Umbilical cord (tissue), 2 donors: ENCODE data around the gene HOOK1. TPM values are rescaled to one million over a fixed set of nuclear protein-coding genes. Genes with fewer than 3 reads are reported as not detected.
"Not testable (repeated sequence)": the region's sequence is repeated elsewhere in the genome, so short reads cannot be mapped to it uniquely, and the experiment has no call there.

Experiments
- DNase-seq: peaks from one replicate; pipeline ENCODE4 v3.0.0-alpha.2; 2015; ENCODE audit warnings: low spot score
- total RNA-seq: library from RNA; depleted of rRNA; stranded (reverse); fragments of >200 nt; gene quantifications from one replicate; pipeline ENCODE4 v1.2.3, GENCODE V29; 2014; ENCODE audit warnings: low replicate concordance; ENCODE audit not compliant: insufficient read depth

Gene HOOK1
- total RNA-seq, 1 donor from 2014 or later = 6.3 TPM

- no peak for DNase-seq
These were observed 5.1 kb downstream of the HOOK1 start for GRCh38 chr1:59819566-59820438.

- no peak for DNase-seq
These were observed 12.4 kb downstream of the HOOK1 start for GRCh38 chr1:59827055-59827643.

GRCh38 chr1:59828160-59828559 lies 13.4 kb downstream of the HOOK1 start:
- no peak for DNase-seq

GRCh38 chr1:59831529-59831928 lies 16.8 kb downstream of the HOOK1 start:
- no peak for DNase-seq

- no peak for DNase-seq
These were observed 18.3 kb downstream of the HOOK1 start for GRCh38 chr1:59833022-59833421.

DNA sequence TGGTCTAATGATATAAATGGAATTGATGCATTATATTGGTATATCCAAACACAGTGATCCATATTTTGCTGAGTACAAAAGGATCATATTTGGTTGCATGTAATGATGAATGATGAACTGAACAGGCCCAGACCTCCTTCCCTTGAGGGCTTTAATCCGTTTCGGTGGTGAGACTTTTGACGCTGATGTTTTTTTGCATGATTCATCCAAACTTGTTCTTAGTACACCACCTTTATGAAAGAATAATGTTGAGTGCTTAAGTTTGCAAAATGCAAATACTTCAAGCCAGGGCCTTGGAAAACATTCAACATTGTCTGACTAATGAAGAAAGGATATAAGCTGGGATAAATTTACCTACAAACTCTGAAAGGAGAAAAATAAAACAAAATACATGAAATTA lies 19.2 kb downstream of the HOOK1 start:
- DNase-seq = no peak

DNA sequence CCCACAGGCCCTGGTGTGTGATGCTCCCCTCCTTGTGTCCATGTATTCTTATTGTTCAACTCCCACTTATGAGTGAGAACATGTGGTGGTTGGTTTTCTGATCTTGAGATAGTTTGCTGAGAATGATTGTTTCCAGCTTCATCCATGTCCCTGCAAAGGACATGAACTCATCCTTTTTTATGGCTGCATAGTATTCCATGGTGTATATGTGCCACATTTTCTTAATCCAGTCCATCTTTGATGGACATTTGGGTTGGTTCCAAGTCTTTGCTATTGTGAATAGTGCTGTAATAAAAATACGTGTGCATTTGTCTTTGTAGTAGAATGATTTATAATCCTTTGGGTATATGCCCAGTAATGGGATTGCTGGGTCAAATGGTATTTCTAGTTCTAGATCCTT lies 23.1 kb downstream of the HOOK1 start:
- not testable (repeated sequence) for DNase-seq

DNA sequence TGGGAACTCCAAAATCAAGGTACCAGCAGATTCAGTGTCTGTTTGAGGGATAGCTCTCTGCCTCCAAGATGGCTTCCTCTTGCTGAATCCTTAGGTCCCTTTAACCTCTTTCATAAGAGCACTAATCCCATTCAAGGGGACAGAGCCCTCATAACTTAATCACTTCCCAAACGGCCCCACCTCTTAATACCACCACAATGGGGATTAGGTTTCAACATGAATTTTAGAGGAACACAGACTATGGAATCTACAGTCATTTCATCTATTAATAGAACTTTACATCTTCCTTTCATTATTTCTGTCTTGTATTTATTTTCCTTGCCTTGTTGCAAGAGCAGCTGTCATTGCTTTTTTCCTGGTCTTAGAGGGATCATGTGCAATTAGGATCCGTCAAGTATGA lies 30.3 kb downstream of the HOOK1 start:
- DNase-seq = no peak

GRCh38 chr1:59846209-59846894 lies 31.6 kb downstream of the HOOK1 start:
- no peak for DNase-seq

GRCh38 chr1:59846895-59847282 lies 32.1 kb downstream of the HOOK1 start:
- DNase-seq = no peak

- no peak for DNase-seq
These were observed 37.4 kb downstream of the HOOK1 start for GRCh38 chr1:59852117-59852516.

DNA sequence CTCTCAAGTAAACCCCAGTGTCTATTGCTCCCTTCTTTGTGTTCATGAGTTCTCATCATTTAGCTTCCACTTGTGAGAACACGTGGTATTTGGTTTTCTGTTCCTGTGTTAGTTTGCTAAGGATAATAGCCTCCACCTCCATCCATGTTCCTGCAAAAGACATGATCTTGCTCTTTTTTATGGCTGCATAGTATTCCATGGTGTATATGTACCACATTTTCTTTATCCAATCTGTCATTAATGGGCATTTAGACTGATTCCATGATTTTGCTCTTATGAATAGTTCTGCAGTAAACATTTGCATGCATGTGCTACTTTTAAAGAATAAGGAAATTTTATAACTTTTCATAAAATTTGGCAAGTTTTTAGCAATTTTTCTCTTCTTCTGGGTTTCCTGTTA lies 40.5 kb downstream of the HOOK1 start:
- DNase-seq = not testable (repeated sequence)

DNA sequence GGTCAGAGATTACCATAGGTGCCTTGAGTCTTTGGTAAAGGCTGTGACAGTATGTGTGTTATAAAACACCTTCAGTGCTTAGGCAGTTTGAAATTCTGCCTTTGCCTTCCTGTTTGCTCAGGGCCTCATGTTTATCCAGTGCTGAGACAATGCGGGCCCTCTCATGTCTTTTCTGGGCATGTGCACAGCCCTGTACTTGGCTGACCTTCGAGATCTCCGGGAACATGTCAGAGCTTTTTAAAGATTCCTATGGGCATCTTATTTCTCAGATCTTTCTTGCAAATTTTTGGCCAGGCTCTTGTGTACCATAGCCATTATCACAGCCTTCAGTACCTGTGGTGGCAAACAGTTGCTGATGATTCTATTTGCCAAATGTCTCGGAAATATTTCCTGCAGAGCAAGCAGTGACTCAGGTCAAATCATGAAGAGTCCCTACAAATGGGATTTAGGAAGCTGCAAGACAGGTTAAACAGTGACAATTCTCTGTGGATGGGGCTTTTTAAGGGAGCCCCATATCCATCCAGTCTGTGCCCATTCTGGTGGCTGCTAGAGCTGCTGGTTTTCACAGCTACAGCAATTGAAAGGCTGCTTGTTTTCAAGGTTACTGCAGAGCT lies 42.1 kb downstream of the HOOK1 start:
- no peak for DNase-seq

- DNase-seq = no peak
These were observed 43.1 kb downstream of the HOOK1 start for GRCh38 chr1:59857679-59858354.

- DNase-seq = no peak
These were observed 51.7 kb downstream of the HOOK1 start for GRCh38 chr1:59866462-59866861.

DNA sequence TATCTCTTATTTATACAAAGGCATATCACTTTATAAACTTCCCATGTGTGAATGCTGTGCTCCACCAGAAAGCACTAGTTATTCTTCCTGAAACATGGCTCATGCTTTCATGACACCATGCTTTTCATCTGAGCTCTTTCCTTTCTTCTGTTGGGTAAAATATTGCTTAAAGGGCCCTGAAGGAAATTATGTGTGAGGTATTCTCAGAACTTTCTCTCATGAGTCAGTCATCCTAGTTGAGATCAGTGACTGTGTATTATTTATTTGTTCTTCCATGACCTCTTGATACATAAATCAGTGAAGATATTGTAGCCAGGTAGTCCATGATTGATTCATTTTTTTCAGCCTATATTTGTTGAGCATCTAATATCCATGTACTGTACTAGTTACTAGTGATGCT lies 57.0 kb downstream of the HOOK1 start:
- DNase-seq = no peak

DNA sequence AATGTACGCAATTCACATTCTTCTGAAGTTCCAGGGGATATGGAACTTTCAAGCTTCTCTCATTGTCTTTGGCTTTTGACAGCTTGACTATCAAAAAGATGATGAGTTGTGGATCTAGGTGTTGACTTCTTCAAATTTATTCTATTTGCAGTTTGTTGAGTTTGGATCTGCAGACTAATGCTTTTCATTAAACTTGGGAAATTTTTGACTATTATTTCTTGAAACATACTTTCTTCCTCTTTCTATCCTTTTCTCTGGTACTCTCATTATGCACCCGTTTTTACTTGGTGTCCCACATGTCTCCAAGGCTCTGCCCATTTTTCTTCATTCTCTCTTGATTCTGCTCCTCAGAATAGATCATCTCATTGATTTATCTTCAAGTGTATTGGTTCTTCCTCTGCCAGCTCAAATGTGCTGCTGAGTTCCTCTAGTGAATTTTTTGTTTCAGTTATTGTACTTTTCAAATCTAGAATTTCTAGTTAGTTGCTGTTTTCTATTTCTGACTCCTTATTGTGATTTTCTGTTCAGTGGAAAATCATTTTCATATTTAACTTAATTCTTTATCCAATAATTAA lies 62.4 kb downstream of the HOOK1 start:
- DNase-seq = no peak

GRCh38 chr1:59878370-59878769 lies 63.6 kb downstream of the HOOK1 start:
- no peak for DNase-seq

GRCh38 chr1:59879574-59879973 lies 64.8 kb downstream of the HOOK1 start:
- DNase-seq = peak; percentile 78

DNA sequence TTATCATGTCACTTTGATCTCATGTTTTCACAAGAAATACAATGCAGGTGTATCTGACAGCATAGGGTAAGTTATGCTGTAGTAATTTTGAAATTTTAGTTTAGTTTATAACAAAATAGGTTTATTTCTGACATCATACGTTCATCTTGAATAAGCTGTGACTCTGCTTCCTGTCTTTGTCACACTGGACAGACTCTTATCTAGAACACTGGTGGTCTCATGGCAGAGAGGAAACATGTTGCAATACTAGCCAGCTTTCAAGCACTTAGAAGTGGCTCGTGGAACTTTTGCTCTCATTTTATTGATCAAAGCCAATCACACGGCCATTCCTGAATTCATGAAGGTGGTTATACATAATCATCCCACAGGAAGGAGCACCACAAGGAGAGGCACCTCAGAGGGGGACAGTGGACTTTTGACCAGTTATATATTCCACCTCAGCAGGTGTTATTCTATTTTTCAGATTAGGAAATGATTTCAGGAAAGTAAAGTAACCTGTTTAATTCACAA lies 65.3 kb downstream of the HOOK1 start:
- DNase-seq = no peak

DNA sequence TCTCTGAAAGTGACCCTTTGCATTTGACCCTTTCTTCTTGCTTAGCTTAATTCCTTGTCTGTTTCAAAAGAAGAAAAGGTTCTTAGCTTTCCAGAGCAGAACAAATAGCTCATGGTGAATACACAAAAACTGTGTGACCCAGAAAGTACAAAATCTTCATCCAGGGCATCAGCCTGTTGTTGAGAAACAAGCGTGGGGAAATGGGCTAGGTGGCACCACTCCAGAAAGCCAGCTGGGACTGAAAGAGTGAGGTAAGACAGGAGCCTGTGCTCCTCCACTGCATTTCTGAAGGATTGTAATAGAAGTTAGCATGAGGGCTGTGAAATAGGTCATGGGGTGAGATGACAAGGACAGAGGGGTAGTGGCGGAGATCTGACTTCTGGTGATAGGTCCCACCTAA lies 66.0 kb downstream of the HOOK1 start:
- DNase-seq = no peak
